Measurements from ENCODE around the gene PIP4K2A. TPM values are rescaled to one million over a fixed set of nuclear protein-coding genes. Genes with fewer than 3 reads are reported as not detected.
A peak's percentile ranks its signal among the peaks of the same experiment; 100 is the strongest.

The PIP4K2A gene
- total RNA-seq, 2 experiments from 2014 or later: 111 to 118 TPM

GRCh38 chr10:22690614-22691431 lies 23.6 kb downstream of the PIP4K2A start:
- Mint-ChIP-seq H3K27ac (peak overlapping the region; percentile 49), H3K36me3 (peaks cover 46% of the 10 kb centered on the region), H3K9me3 (peaks cover 7% of the 10 kb centered on the region), H3K27me3 (no peaks in the 10 kb centered on the region), H3K4me1 (peaks cover 87% of the 10 kb centered on the region), H3K4me3 (no peak overlapping the region)
- DNase-seq: no peak

DNA sequence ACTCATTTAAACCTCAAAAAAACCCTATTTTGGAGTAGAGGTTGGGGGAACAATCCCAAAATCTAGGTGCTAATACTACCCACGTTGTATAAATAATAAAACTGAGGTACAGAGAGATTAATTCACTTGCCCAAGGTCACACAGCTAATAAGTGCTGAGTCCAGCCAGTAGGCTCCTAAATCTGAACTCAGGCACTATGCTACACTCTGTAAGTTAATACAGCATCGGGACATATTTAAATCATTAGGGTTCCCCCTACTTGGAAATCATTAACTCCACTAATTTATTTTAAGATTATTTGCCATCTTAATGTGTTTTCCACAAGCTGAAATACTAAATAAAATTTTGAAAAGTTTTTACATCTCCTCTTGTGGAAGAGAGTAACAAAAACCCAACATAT lies 24.2 kb downstream of the PIP4K2A start:
- peaks cover 7% of the 10 kb centered on the region for H3K9me3 Mint-ChIP-seq
- H3K4me1 Mint-ChIP-seq: peaks cover 86% of the 10 kb centered on the region
- no peak overlapping the region for H3K4me3 Mint-ChIP-seq
- no peaks in the 10 kb centered on the region for H3K27me3 Mint-ChIP-seq
- H3K36me3 Mint-ChIP-seq: peaks cover 46% of the 10 kb centered on the region
- no peak overlapping the region for H3K27ac Mint-ChIP-seq
- no peak for DNase-seq

DNA sequence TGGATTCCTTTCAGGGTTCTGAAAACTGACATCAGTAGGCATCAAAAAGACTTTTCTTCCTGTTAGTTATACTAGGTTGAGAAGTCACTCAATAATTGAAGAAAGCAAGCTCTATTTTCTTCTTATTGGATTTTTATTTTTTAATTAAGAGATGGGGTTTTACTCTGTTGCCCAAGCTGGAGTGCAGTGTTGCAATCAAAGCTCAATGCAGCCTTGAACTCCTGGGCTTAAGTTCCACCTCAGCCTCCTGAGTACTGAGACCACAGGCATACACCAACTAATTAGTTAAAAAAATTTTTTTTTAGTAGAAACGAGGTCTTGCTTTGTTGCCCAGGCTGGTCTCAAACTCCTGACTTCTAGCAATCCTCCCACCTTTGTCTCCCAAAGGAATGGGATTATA lies 28.0 kb downstream of the PIP4K2A start:
- no peak for DNase-seq
- H3K4me3 Mint-ChIP-seq: no peak overlapping the region
- peaks cover 23% of the 10 kb centered on the region for H3K36me3 Mint-ChIP-seq
- peaks cover 86% of the 10 kb centered on the region for H3K4me1 Mint-ChIP-seq
- no peaks in the 10 kb centered on the region for H3K27me3 Mint-ChIP-seq
- H3K27ac Mint-ChIP-seq: no peak overlapping the region
- H3K9me3 Mint-ChIP-seq: no peaks in the 10 kb centered on the region

DNA sequence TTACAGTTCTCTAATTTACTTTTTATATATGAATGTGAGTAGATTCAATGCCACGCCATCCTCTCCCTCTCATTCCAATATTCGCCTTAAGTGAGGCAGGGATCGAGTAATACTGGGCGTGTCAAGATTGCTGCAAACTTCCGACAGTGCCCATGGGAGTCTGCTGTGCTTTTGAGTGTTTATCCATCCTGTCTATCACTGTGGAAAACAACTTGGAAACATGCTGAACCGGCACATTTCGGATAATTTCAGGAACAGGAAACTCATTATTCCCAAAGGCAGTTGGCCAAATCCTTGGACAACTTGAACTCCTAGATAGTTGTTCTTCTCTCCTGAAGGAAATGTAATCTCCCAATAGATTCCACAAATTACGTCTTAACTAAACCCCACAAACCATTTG lies 28.5 kb downstream of the PIP4K2A start:
- Mint-ChIP-seq H3K9me3 (no peaks in the 10 kb centered on the region), H3K36me3 (peaks cover 23% of the 10 kb centered on the region), H3K27me3 (no peaks in the 10 kb centered on the region), H3K4me1 (peaks cover 86% of the 10 kb centered on the region), H3K27ac (no peak overlapping the region), H3K4me3 (no peak overlapping the region)
- DNase-seq: no peak

DNA sequence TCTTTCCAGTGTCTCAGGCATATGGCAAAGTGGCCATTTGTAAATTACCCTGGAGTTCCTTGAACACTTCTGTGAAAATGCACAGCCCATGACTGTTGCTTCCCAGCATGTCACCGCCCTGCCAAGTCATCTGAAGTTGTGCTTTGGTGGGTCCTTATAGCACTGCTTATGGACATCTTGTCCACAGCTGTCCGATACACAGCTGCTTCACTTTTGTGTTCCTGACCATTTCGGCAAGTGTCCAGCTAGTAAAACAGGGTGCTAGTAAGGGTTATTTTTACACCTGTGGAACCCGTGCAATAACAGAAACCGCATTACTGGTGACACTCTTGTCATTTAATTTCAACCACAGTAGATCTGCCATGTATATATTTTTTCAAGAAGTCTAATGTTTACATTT lies 29.7 kb downstream of the PIP4K2A start:
- peak overlapping the region; percentile 69 for H3K27ac Mint-ChIP-seq
- H3K4me3 Mint-ChIP-seq: no peak overlapping the region
- H3K9me3 Mint-ChIP-seq: no peaks in the 10 kb centered on the region
- DNase-seq: no peak
- H3K36me3 Mint-ChIP-seq: peaks cover 29% of the 10 kb centered on the region
- no peaks in the 10 kb centered on the region for H3K27me3 Mint-ChIP-seq
- peaks cover 87% of the 10 kb centered on the region for H3K4me1 Mint-ChIP-seq

DNA sequence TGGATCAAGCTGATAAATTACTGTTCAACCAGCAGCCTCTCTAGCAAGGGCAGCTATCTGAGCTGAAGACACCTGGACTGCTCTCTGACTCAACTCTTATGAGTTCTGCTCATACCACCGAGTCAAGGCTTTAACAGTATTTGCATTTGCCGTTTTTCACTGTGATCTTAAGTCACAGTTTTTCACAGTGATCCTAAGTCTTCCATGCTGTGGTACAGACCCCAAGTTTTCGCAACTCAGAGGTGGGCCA lies 31.3 kb downstream of the PIP4K2A start:
- Mint-ChIP-seq H3K27ac (peak overlapping the region; percentile 99), H3K4me1 (peaks cover 83% of the 10 kb centered on the region)
- no peak for DNase-seq

GRCh38 chr10:22682237-22683139 lies 31.9 kb downstream of the PIP4K2A start:
- Mint-ChIP-seq H3K36me3 (peaks cover 23% of the 10 kb centered on the region), H3K27ac (peak overlapping the region; percentile 99), H3K4me1 (peaks cover 83% of the 10 kb centered on the region), H3K4me3 (peak overlapping the region; percentile 75), H3K9me3 (no peaks in the 10 kb centered on the region), H3K27me3 (no peaks in the 10 kb centered on the region)
- peak; percentile 67 for DNase-seq

More for the DNA sequence above, 31.3 kb downstream of the PIP4K2A start:
- Mint-ChIP-seq H3K36me3 (peaks cover 21% of the 10 kb centered on the region), H3K4me3 (peak overlapping the region; percentile 75), H3K27me3 (no peaks in the 10 kb centered on the region), H3K9me3 (no peaks in the 10 kb centered on the region)

DNA sequence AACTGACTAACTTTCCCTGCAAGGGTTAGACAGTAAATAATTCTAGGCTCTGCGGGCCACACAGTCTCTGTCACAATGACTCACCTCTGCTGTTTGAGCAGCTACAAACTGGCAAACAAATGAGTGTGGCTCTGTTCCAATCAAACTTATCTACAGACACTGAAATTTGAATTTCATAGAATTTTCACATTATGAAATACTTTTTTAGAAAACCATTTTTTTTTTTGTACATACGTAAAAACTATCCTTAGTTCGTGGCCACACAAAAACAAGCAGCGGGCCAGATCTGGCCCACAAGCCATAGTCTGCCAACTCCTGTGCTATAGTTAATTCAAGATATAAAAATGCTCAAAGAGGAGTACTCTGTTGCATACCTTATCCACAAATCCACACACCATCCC lies 32.6 kb downstream of the PIP4K2A start:
- Mint-ChIP-seq H3K9me3 (no peaks in the 10 kb centered on the region), H3K27me3 (no peaks in the 10 kb centered on the region), H3K4me1 (peaks cover 83% of the 10 kb centered on the region), H3K36me3 (peaks cover 21% of the 10 kb centered on the region), H3K27ac (peak overlapping the region; percentile 99), H3K4me3 (peak overlapping the region; percentile 75)
- peak; percentile 50 for DNase-seq

DNA sequence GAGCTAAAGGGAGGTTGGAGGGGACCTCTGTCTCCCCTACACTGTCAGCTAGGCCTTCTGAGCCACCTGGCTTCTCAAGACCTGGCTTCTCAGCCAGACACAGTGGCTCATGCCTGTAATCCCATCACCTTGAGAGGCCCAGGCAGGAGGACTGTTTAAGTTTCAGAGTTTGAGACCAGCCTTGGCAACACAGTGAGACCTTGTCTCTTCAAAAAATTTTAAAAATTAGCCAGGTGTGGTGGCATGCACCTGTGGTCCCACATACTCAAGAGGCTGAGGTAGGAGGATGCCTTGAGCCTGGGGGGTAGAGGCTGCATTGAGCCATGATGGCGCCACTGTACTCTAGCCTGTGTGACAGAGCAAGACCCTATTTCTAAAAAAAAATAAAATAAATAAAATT lies 33.1 kb downstream of the PIP4K2A start:
- peak overlapping the region; percentile 89 for H3K27ac Mint-ChIP-seq
- no peak for DNase-seq
- H3K9me3 Mint-ChIP-seq: no peaks in the 10 kb centered on the region
- H3K4me1 Mint-ChIP-seq: peaks cover 87% of the 10 kb centered on the region
- H3K36me3 Mint-ChIP-seq: peaks cover 22% of the 10 kb centered on the region
- no peaks in the 10 kb centered on the region for H3K27me3 Mint-ChIP-seq
- H3K4me3 Mint-ChIP-seq: peak overlapping the region; percentile 53

DNA sequence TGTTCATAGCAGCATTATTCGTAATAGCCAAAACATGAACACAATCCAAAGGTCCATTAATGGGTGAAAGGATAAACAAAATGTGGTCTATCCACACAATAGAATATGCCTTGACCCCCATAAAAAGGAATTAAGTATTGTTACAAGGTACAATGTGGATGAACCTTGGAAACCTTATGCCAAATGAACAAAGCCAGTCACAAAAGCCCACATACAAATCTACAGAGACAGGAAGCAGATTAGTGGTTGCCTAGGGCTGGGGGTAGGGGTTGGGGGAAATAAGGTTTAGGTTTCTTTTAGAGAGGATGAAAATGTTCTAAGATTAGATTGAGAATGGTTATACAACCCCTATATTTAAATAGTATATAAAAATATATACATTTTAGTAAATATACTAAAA lies 34.8 kb downstream of the PIP4K2A start:
- peak overlapping the region; percentile 82 for H3K27ac Mint-ChIP-seq
- H3K4me3 Mint-ChIP-seq: no peak overlapping the region
- H3K36me3 Mint-ChIP-seq: peaks cover 28% of the 10 kb centered on the region

GRCh38 chr10:22677333-22677732 lies 37.0 kb downstream of the PIP4K2A start:
- no peak for DNase-seq
- peaks cover 85% of the 10 kb centered on the region for H3K4me1 Mint-ChIP-seq
- peak overlapping the region; percentile 93 for H3K27ac Mint-ChIP-seq
- peaks cover 29% of the 10 kb centered on the region for H3K36me3 Mint-ChIP-seq
- peaks cover 1% of the 10 kb centered on the region for H3K9me3 Mint-ChIP-seq
- no peaks in the 10 kb centered on the region for H3K27me3 Mint-ChIP-seq
- peak overlapping the region; percentile 61 for H3K4me3 Mint-ChIP-seq

More for the DNA sequence above, 34.8 kb downstream of the PIP4K2A start:
- Mint-ChIP-seq H3K27me3 (no peaks in the 10 kb centered on the region), H3K4me1 (peaks cover 88% of the 10 kb centered on the region), H3K9me3 (peaks cover 1% of the 10 kb centered on the region)
- no peak for DNase-seq

- no peak for DNase-seq
- Mint-ChIP-seq H3K9me3 (peaks cover 1% of the 10 kb centered on the region), H3K36me3 (peaks cover 30% of the 10 kb centered on the region), H3K4me3 (no peak overlapping the region), H3K27me3 (no peaks in the 10 kb centered on the region), H3K27ac (peak overlapping the region; percentile 93), H3K4me1 (peaks cover 87% of the 10 kb centered on the region)
These were observed 37.9 kb downstream of the PIP4K2A start for GRCh38 chr10:22676435-22676834.

DNA sequence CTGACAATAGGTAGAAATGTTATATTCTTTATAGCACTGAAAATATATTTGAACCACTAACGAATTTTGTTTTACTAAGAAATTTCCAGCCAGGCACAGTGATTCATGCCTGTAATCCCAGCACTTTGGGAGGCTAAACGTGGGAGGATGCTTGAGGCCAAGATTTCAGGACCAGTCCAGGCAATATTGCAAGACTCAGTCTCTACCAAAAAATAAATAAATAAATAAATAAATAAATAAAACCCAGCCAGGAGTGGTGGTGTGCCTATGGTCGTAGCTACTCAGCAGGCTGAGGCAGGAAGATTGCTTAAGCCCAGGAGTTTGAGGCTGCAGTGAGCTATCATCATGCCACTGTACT lies 39.8 kb downstream of the PIP4K2A start:
- Mint-ChIP-seq H3K27me3 (no peaks in the 10 kb centered on the region), H3K27ac (no peak overlapping the region), H3K9me3 (peaks cover 1% of the 10 kb centered on the region), H3K36me3 (peaks cover 32% of the 10 kb centered on the region), H3K4me1 (peaks cover 86% of the 10 kb centered on the region), H3K4me3 (no peak overlapping the region)
- no peak for DNase-seq

DNA sequence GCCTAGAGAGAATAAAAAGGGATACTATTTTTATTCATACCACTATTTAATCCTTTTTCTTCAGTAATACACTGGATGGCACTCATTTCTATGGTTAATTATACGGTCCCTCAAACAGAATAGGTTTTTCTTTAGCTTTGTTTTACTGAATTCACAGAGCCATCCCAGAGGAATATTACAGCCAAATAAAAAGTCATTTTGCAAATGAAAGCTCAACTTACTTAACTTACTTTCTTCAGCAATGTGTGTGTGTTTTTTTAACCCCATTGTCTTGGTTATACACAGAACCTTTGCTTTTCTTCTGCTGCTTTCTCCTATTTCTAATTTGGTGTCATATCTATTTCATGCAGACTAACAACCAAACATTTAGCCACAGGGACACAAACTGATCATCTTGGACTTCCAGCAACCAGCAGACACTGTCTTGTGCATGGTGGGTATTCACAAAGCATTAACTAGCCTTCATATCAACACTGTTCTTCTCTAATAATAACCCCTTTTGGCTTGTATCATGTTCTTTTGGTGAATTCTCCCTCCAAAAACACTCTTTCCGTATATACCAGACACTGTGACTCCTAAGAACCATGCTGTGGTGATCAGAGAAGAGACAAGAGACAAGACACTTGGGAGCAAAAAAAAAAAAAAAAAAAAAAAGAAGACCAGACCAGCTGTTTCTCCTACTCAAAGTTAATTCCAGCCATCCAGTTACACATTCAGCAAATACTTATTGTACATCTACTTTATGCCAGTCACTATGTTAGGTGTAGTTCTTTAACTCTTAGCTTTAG lies 40.4 kb downstream of the PIP4K2A start:
- H3K4me1 Mint-ChIP-seq: peaks cover 86% of the 10 kb centered on the region
- H3K4me3 Mint-ChIP-seq: no peak overlapping the region
- peak overlapping the region; percentile 72 for H3K27ac Mint-ChIP-seq
- no peaks in the 10 kb centered on the region for H3K27me3 Mint-ChIP-seq
- DNase-seq: no peak
- peaks cover 3% of the 10 kb centered on the region for H3K9me3 Mint-ChIP-seq
- peaks cover 37% of the 10 kb centered on the region for H3K36me3 Mint-ChIP-seq

DNA sequence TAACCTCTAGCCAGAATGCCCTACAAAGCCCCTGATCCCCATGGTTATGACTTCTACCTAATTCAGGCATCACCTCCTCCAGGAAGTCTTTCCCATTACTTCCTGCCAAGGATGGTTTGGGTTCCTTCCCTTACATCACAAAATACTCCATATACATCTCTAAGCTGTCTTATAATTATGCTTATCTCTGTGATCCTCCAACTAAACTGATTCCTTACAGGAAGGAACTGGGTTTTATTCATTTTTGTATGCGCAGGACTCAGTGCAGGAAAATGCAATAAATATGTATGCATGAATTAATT lies 41.3 kb downstream of the PIP4K2A start:
- Mint-ChIP-seq H3K27ac (peak overlapping the region; percentile 57), H3K9me3 (peaks cover 3% of the 10 kb centered on the region)

More for the DNA sequence above, 41.3 kb downstream of the PIP4K2A start:
- DNase-seq: no peak
- Mint-ChIP-seq H3K4me1 (peaks cover 85% of the 10 kb centered on the region), H3K36me3 (peaks cover 34% of the 10 kb centered on the region), H3K27me3 (no peaks in the 10 kb centered on the region), H3K4me3 (no peak overlapping the region)

Measured in activated naive CD8-positive, alpha-beta T cell treated with anti-CD3 and anti-CD28 coated beads for 36 hours (primary cell).